GM12878 (cell line): Measurements from ENCODE around the gene FAM228B. TPM values are rescaled to one million over a fixed set of nuclear protein-coding genes. Genes with fewer than 3 reads are reported as not detected.

Experiments used
- BACH1 ChIP-seq: fragments of 450-650 bp; IDR thresholded peaks from 2 replicates; pipeline ENCODE4 v1.6.1; 2017; ENCODE audit warnings: mild to moderate bottlenecking, borderline replicate concordance
- BRCA1 ChIP-seq: IDR thresholded peaks from 2 replicates; pipeline ENCODE4 v1.6.1; 2011; ENCODE audit warnings: low read depth, low read length, improper control_type of control experiment
- CHD2 ChIP-seq: IDR thresholded peaks from 2 replicates; pipeline ENCODE4 v1.6.1; 2011; ENCODE audit warnings: low read depth, low read length, improper control_type of control experiment, borderline replicate concordance
- EED ChIP-seq: sonication (generic); IDR thresholded peaks from 2 replicates; pipeline ENCODE4 v1.6.1; 2016; ENCODE audit warnings: antibody characterized with exemption, low read depth
- ETV6 ChIP-seq, 2 experiments: fragments of 450-650 bp in 1 of 2; IDR thresholded peaks in 1 of 2; conservative IDR thresholded peaks in 1 of 2; 2 replicates each; pipeline ENCODE4 v1.6.1; 2014; ENCODE audit warnings: antibody characterized with exemption in 1 of 2, borderline replicate concordance in 1 of 2, low read depth in 1 of 2, mild to moderate bottlenecking in 1 of 2, moderate library complexity in 1 of 2
- HDGF ChIP-seq: fragments of 450-650 bp; IDR thresholded peaks from 2 replicates; pipeline ENCODE4 v1.6.1; 2016; ENCODE audit warnings: antibody characterized with exemption
- MTA2 ChIP-seq: fragments of 450-650 bp; IDR thresholded peaks from 2 replicates; pipeline ENCODE4 v1.6.1; 2016; ENCODE audit warnings: low read depth, mild to moderate bottlenecking, moderate library complexity
- PAX5 ChIP-seq: IDR thresholded peaks from 2 replicates; pipeline ENCODE4 v1.6.1; 2011; ENCODE audit warnings: low read depth, low read length, borderline replicate concordance
- RB1 ChIP-seq: fragments of 450-650 bp; formaldehyde crosslinking; IDR thresholded peaks from 2 replicates; pipeline ENCODE4 v1.6.1; 2017; ENCODE audit warnings: mild to moderate bottlenecking, borderline replicate concordance
- SMAD1 ChIP-seq: fragments of 450-650 bp; IDR thresholded peaks from 2 replicates; pipeline ENCODE4 v1.6.1; 2018; ENCODE audit warnings: mild to moderate bottlenecking, low read depth; ENCODE audit not compliant: partially characterized antibody
- SREBF1 ChIP-seq: IDR thresholded peaks from 2 replicates; pipeline ENCODE4 v1.6.1; 2012; ENCODE audit warnings: mild to moderate bottlenecking, low read length
- WRNIP1 ChIP-seq: IDR thresholded peaks from 2 replicates; pipeline ENCODE4 v1.6.1; 2011; ENCODE audit warnings: low read depth, low read length, improper control_type of control experiment, borderline replicate concordance
- YY1 ChIP-seq: IDR thresholded peaks from 2 replicates; pipeline ENCODE4 v1.6.1; 2011; ENCODE audit warnings: low read depth, mild to moderate bottlenecking, low read length
- ZNF24 ChIP-seq: fragments of 450-650 bp; IDR thresholded peaks from 2 replicates; pipeline ENCODE4 v1.6.1; 2017; ENCODE audit warnings: antibody characterized with exemption, mild to moderate bottlenecking
- polyA plus RNA-seq, 11 experiments: library from polyadenylated mRNA; depleted of rRNA in 4 of 11; unstranded in 6 of 11; stranded (reverse) in 5 of 11; fragments of >200 nt; fragmentation: Nextera tagmentation in 4 of 11; fragmentation: Illumina TruSeq in 1 of 11; extraction: Ambion mirVana in 4 of 11; extraction: Trizol in 1 of 11; gene quantifications; 1 replicate in 1 of 11; 2 replicates in 10 of 11; pipeline versions ENCODE4 v1.2.1 to v1.2.3, GENCODE V29; 2011 to 2016; ENCODE audit warnings: inconsistent platforms in 2 of 11, missing spikeins in 2 of 11, low read depth in 1 of 11
- total RNA-seq, 4 experiments: library from RNA; depleted of rRNA in 3 of 4; stranded (reverse); fragments of >200 nt in 3 of 4; fragmentation: Illumina TruSeq in 1 of 4; extraction: Trizol in 1 of 4; gene quantifications; 2 replicates each; pipeline versions ENCODE4 v1.2.1 to v1.2.3, GENCODE V29; 2013 to 2021
- TF ChIP-seq, protein P1 (sequence below): fragments of 450-650 bp; IDR thresholded peaks from 2 replicates; pipeline ENCODE4 v1.6.1; 2017; ENCODE audit warnings: mild to moderate bottlenecking
- TF ChIP-seq, protein P2 (sequence below): IDR thresholded peaks from 2 replicates; pipeline ENCODE4 v1.6.1; 2012; ENCODE audit warnings: low read length, inconsistent platforms
- TF ChIP-seq, protein P3 (sequence below): IDR thresholded peaks from 2 replicates; pipeline ENCODE4 v1.6.1; 2012; ENCODE audit warnings: improper control_type of control experiment, low read depth, low read length; ENCODE audit not compliant: insufficient replicate concordance
- TF ChIP-seq, protein P4 (sequence below): IDR thresholded peaks from 2 replicates; pipeline ENCODE4 v1.6.1; 2012; ENCODE audit warnings: mild to moderate bottlenecking, low read depth, low read length

Gene FAM228B
- total and polyA plus RNA-seq, 10 of the 15 experiments (the other 5 are each of a cell fraction or from before 2014, with no cell fraction given), result 3.9 to 11.0 (median 7.5) TPM

DNA sequence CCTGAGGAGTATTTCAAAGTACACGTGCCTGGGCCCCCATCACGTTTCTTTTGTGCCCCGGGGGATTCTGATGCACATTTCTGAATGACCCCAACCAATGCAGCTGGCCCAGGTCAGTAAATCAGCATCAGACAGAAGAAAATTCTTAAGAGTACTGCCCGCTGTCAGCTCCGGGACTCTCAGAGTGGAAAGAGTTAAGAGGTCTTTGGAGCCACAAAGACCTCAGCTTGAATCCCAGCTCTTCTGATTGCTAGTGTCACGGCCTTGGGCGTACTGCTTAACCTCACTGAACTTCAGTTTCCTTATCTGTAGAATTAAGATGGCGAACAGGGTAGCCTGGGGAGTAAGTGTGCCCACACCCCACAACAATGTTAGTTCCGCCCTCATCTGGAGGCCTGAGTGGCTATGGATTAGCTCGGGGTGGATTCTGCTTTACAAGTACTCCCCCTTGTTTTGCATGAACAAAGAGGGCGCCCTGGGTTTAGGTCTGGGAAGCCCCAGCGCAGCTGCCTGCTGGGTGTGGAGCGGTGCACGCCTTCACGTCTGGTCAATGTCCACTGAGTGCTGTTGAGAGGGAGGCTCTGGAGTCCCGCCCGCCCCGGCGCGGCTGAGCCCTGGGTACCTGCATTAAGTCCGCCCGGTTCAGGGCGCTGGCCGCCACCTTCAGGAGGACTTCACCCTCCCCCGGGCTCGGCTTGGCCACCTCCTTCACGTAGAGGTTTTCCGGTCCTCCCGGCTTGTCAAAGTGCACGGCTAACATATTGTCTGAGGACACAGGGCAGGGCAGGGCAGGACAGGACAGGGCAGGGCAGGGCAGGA is 39.5 kb upstream of the FAM228B start (continued):
- TF ChIP-seq ETV6 (conservative IDR thresholded peaks at IDR 0.05 in 1 of 2, IDR thresholded peaks at IDR 0.05 in 1 of 2; ENCODE audit: borderline replicate concordance in 1 of 2, low read depth in 1 of 2) (no peak), WRNIP1 (no peak), HDGF (no peak), CHD2 (no peak), SMAD1 (no peak), RB1 (no peak), SREBF1 (no peak), YY1 (peak; percentile 91), MTA2 (no peak), BACH1 (no peak), BRCA1 (no peak), EED (no peak), ZNF24 (no peak), PAX5 (0 out of 2 replicates have a peak, but pooled peaks have one; percentile 9)
- TF ChIP-seq, protein P1, sequence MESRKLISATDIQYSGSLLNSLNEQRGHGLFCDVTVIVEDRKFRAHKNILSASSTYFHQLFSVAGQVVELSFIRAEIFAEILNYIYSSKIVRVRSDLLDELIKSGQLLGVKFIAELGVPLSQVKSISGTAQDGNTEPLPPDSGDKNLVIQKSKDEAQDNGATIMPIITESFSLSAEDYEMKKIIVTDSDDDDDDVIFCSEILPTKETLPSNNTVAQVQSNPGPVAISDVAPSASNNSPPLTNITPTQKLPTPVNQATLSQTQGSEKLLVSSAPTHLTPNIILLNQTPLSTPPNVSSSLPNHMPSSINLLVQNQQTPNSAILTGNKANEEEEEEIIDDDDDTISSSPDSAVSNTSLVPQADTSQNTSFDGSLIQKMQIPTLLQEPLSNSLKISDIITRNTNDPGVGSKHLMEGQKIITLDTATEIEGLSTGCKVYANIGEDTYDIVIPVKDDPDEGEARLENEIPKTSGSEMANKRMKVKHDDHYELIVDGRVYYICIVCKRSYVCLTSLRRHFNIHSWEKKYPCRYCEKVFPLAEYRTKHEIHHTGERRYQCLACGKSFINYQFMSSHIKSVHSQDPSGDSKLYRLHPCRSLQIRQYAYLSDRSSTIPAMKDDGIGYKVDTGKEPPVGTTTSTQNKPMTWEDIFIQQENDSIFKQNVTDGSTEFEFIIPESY, result no peak
- TF ChIP-seq, protein P2, sequence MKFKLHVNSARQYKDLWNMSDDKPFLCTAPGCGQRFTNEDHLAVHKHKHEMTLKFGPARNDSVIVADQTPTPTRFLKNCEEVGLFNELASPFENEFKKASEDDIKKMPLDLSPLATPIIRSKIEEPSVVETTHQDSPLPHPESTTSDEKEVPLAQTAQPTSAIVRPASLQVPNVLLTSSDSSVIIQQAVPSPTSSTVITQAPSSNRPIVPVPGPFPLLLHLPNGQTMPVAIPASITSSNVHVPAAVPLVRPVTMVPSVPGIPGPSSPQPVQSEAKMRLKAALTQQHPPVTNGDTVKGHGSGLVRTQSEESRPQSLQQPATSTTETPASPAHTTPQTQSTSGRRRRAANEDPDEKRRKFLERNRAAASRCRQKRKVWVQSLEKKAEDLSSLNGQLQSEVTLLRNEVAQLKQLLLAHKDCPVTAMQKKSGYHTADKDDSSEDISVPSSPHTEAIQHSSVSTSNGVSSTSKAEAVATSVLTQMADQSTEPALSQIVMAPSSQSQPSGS, result no peak
- TF ChIP-seq, protein P3, sequence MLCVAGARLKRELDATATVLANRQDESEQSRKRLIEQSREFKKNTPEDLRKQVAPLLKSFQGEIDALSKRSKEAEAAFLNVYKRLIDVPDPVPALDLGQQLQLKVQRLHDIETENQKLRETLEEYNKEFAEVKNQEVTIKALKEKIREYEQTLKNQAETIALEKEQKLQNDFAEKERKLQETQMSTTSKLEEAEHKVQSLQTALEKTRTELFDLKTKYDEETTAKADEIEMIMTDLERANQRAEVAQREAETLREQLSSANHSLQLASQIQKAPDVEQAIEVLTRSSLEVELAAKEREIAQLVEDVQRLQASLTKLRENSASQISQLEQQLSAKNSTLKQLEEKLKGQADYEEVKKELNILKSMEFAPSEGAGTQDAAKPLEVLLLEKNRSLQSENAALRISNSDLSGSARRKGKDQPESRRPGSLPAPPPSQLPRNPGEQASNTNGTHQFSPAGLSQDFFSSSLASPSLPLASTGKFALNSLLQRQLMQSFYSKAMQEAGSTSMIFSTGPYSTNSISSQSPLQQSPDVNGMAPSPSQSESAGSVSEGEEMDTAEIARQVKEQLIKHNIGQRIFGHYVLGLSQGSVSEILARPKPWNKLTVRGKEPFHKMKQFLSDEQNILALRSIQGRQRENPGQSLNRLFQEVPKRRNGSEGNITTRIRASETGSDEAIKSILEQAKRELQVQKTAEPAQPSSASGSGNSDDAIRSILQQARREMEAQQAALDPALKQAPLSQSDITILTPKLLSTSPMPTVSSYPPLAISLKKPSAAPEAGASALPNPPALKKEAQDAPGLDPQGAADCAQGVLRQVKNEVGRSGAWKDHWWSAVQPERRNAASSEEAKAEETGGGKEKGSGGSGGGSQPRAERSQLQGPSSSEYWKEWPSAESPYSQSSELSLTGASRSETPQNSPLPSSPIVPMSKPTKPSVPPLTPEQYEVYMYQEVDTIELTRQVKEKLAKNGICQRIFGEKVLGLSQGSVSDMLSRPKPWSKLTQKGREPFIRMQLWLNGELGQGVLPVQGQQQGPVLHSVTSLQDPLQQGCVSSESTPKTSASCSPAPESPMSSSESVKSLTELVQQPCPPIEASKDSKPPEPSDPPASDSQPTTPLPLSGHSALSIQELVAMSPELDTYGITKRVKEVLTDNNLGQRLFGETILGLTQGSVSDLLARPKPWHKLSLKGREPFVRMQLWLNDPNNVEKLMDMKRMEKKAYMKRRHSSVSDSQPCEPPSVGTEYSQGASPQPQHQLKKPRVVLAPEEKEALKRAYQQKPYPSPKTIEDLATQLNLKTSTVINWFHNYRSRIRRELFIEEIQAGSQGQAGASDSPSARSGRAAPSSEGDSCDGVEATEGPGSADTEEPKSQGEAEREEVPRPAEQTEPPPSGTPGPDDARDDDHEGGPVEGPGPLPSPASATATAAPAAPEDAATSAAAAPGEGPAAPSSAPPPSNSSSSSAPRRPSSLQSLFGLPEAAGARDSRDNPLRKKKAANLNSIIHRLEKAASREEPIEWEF, result no peak
- TF ChIP-seq, protein P4, sequence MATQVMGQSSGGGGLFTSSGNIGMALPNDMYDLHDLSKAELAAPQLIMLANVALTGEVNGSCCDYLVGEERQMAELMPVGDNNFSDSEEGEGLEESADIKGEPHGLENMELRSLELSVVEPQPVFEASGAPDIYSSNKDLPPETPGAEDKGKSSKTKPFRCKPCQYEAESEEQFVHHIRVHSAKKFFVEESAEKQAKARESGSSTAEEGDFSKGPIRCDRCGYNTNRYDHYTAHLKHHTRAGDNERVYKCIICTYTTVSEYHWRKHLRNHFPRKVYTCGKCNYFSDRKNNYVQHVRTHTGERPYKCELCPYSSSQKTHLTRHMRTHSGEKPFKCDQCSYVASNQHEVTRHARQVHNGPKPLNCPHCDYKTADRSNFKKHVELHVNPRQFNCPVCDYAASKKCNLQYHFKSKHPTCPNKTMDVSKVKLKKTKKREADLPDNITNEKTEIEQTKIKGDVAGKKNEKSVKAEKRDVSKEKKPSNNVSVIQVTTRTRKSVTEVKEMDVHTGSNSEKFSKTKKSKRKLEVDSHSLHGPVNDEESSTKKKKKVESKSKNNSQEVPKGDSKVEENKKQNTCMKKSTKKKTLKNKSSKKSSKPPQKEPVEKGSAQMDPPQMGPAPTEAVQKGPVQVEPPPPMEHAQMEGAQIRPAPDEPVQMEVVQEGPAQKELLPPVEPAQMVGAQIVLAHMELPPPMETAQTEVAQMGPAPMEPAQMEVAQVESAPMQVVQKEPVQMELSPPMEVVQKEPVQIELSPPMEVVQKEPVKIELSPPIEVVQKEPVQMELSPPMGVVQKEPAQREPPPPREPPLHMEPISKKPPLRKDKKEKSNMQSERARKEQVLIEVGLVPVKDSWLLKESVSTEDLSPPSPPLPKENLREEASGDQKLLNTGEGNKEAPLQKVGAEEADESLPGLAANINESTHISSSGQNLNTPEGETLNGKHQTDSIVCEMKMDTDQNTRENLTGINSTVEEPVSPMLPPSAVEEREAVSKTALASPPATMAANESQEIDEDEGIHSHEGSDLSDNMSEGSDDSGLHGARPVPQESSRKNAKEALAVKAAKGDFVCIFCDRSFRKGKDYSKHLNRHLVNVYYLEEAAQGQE, result no peak
